ENCODE measurements around the gene CCDC38.
"Not testable (repeated sequence)": the region's sequence is repeated elsewhere in the genome, so short reads cannot be mapped to it uniquely, and the experiment has no call there.

CCDC38 gene

GRCh38 chr12:95881331-95881955 lies 61.0 kb downstream of the CCDC38 start:
- no peak for DNase-seq

- no peak for DNase-seq
Observed at GRCh38 chr12:95880895-95881294, 61.5 kb downstream of the CCDC38 start.

- no peak for DNase-seq
Observed at GRCh38 chr12:95877622-95878021, 64.8 kb downstream of the CCDC38 start.

GRCh38 chr12:95874452-95874851 lies 68.0 kb downstream of the CCDC38 start:
- no peak for DNase-seq

- DNase-seq, result no peak
Observed at GRCh38 chr12:95870897-95871296, 71.5 kb downstream of the CCDC38 start.

- DNase-seq, result no peak
Observed at GRCh38 chr12:95863337-95863736, 79.1 kb downstream of the CCDC38 start.

- DNase-seq, result no peak
Observed at GRCh38 chr12:95862038-95862437, 80.4 kb downstream of the CCDC38 start.

GRCh38 chr12:95859947-95860850 lies 82.2 kb downstream of the CCDC38 start:
- DNase-seq, result peak; percentile 33

GRCh38 chr12:95859344-95859816 lies 83.0 kb downstream of the CCDC38 start:
- DNase-seq, result peak; percentile 61

- DNase-seq, result peak; percentile 98
Observed at GRCh38 chr12:95858451-95859343, 83.7 kb downstream of the CCDC38 start, which contains the start of gene SNRPF. TSS of gene SNRPF (plus strand) at chr12:95858952. CDS start at chr12:95859074, 122 bp downstream.

GRCh38 chr12:95857799-95858198 lies 84.6 kb downstream of the CCDC38 start:
- peak; percentile 24 for DNase-seq

GRCh38 chr12:95857156-95857555 lies 85.3 kb downstream of the CCDC38 start:
- DNase-seq, result no peak

- DNase-seq, result no peak
Observed at GRCh38 chr12:95852133-95852532, 90.3 kb downstream of the CCDC38 start.

- peak; percentile 75 for DNase-seq
Observed at GRCh38 chr12:95851606-95852005, 90.8 kb downstream of the CCDC38 start.

GRCh38 chr12:95848575-95849388 lies 93.6 kb downstream of the CCDC38 start:
- DNase-seq, result peak; percentile 60

GRCh38 chr12:95842426-95842825 lies 100.0 kb downstream of the CCDC38 start:
- not testable (repeated sequence) for DNase-seq

- peak; percentile 45 for DNase-seq
Observed at GRCh38 chr12:95838125-95838524, 104.3 kb downstream of the CCDC38 start.

GRCh38 chr12:95837240-95838038 lies 105.0 kb downstream of the CCDC38 start:
- DNase-seq, result no peak

- DNase-seq, result no peak
Observed at GRCh38 chr12:95836630-95837239, 105.7 kb downstream of the CCDC38 start.

GRCh38 chr12:95836185-95836609 lies 106.2 kb downstream of the CCDC38 start:
- no peak for DNase-seq

- no peak for DNase-seq
Observed at GRCh38 chr12:95834572-95834971, 107.8 kb downstream of the CCDC38 start.

Measured in hematopoietic multipotent progenitor cell treated with erythropoietin and hydrocortisone succinate and interleukin-3 and kit ligand, for 4 days (in vitro differentiated cells).